ENCODE results near the gene VPREB3.

VPREB3 gene

GRCh38 chr22:23752750-23753149, 1.5 kb downstream of the VPREB3 start:
- H3K4me3 ChIP-seq (ENCODE audit: low read depth, low read length): no peak overlapping the region
- TF ChIP-seq CTCF (IDR thresholded peaks at IDR 0.05; ENCODE audit: low read depth, low read length): no peak

- TF ChIP-seq CTCF (IDR thresholded peaks at IDR 0.05; ENCODE audit: low read depth, low read length): no peak
- H3K4me3 ChIP-seq (ENCODE audit: low read depth, low read length): no peak overlapping the region
Measured at GRCh38 chr22:23752090-23752691, 2.0 kb downstream of the VPREB3 start.

- H3K4me3 ChIP-seq (ENCODE audit: low read depth, low read length): peak overlapping the region; percentile 81
- no peak for TF ChIP-seq CTCF (IDR thresholded peaks at IDR 0.05; ENCODE audit: low read depth, low read length)
Measured at GRCh38 chr22:23751441-23751996, 2.7 kb downstream of the VPREB3 start.

GRCh38 chr22:23750714-23751440, 3.3 kb downstream of the VPREB3 start, which contains the start of gene ZNF70:
Gene ZNF70 (minus strand): TSS chr22:23751112. CDS start chr22:23745140, 5,972 bp downstream.
- no peak for TF ChIP-seq CTCF (IDR thresholded peaks at IDR 0.05; ENCODE audit: low read depth, low read length)
- H3K4me3 ChIP-seq (ENCODE audit: low read depth, low read length): peak within 1 kb of the TSS; percentile 81

GRCh38 chr22:23750367-23750713, 3.9 kb downstream of the VPREB3 start:
- TF ChIP-seq CTCF (IDR thresholded peaks at IDR 0.05; ENCODE audit: low read depth, low read length): no peak
- H3K4me3 ChIP-seq (ENCODE audit: low read depth, low read length): peak overlapping the region; percentile 81

GRCh38 chr22:23749841-23750301, 4.4 kb downstream of the VPREB3 start:
- peak overlapping the region; percentile 81 for H3K4me3 ChIP-seq (ENCODE audit: low read depth, low read length)
- no peak for TF ChIP-seq CTCF (IDR thresholded peaks at IDR 0.05; ENCODE audit: low read depth, low read length)

- TF ChIP-seq CTCF (IDR thresholded peaks at IDR 0.05; ENCODE audit: low read depth, low read length): no peak
- no peak overlapping the region for H3K4me3 ChIP-seq (ENCODE audit: low read depth, low read length)
Measured at GRCh38 chr22:23745791-23746190, 8.4 kb downstream of the VPREB3 start.

Measured in WI38 (cell line).